Stimulated activated naive CD8-positive, alpha-beta T cell treated with anti-CD3 and anti-CD28 coated beads, Interleukin-15, amount 100 ng/mL, for 72 hours (primary cell): ENCODE data around the gene CDV3.

ENCODE experiments used
- ATAC-seq: fragments of 150-1000 bp; cut with Tn5 transposase; 2 replicates; pipeline ENCODE4 v1.10.0; 2021; ENCODE audit warnings: mild to moderate bottlenecking, moderate library complexity
- DNase-seq, 2 donors: peaks; one replicate each; pipeline ENCODE4 v3.0.0; 2021 to 2022
- H3K27ac Mint-ChIP-seq, 2 donors: one replicate each; pipeline ENCODE4 v1.8.0; 2022; ENCODE audit warnings: mild to moderate bottlenecking in 2 of 2, mixed read lengths in 2 of 2, moderate library complexity in 2 of 2
- H3K27me3 Mint-ChIP-seq: one replicate; pipeline ENCODE4 v1.8.0; 2022; ENCODE audit warnings: mixed read lengths
- H3K4me1 Mint-ChIP-seq: one replicate; pipeline ENCODE4 v1.8.0; 2022; ENCODE audit warnings: mild to moderate bottlenecking, mixed read lengths
- H3K4me3 Mint-ChIP-seq, 2 donors: one replicate each; pipeline ENCODE4 v1.8.0; 2022; ENCODE audit warnings: mild to moderate bottlenecking in 2 of 2, mixed read lengths in 2 of 2, moderate library complexity in 1 of 2
- H3K9me3 Mint-ChIP-seq, 2 donors: one replicate each; pipeline ENCODE4 v1.8.0; 2022; ENCODE audit warnings: mixed read lengths in 2 of 2

Gene CDV3

GRCh38 chr3:133610031-133610430, 36.5 kb downstream of the CDV3 start:
- H3K27me3 Mint-ChIP-seq = no peaks in the 10 kb centered on the region
- no peak for DNase-seq
- no peaks in the 10 kb centered on the region for H3K4me1 Mint-ChIP-seq
- H3K27ac Mint-ChIP-seq = no peak overlapping the region
- no peak overlapping the region for H3K4me3 Mint-ChIP-seq
- no peaks in the 10 kb centered on the region for H3K9me3 Mint-ChIP-seq
- no peak for ATAC-seq

- no peak for DNase-seq
- ATAC-seq = no peak
- Mint-ChIP-seq H3K4me1 (no peaks in the 10 kb centered on the region), H3K27me3 (no peaks in the 10 kb centered on the region), H3K4me3 (no peak overlapping the region), H3K27ac (peak overlapping the region in 1 of 2 donors; percentile 12), H3K9me3 (no peaks in the 10 kb centered on the region)
Measured at GRCh38 chr3:133611534-133611933, 38.0 kb downstream of the CDV3 start.

- no peak overlapping the region for H3K4me3 Mint-ChIP-seq
- no peaks in the 10 kb centered on the region for H3K27me3 Mint-ChIP-seq
- ATAC-seq (no peak), DNase-seq (no peak)
- H3K27ac Mint-ChIP-seq = peak overlapping the region in 1 of 2 donors; percentile 67
- no peaks in the 10 kb centered on the region for H3K4me1 Mint-ChIP-seq
- no peaks in the 10 kb centered on the region for H3K9me3 Mint-ChIP-seq
Measured at GRCh38 chr3:133620066-133620784, 46.7 kb downstream of the CDV3 start.

- H3K27ac Mint-ChIP-seq = peak overlapping the region in 1 of 2 donors; percentile 61
- no peaks in the 10 kb centered on the region for H3K27me3 Mint-ChIP-seq
- no peak overlapping the region for H3K4me3 Mint-ChIP-seq
- ATAC-seq (no peak), DNase-seq (no peak)
- no peaks in the 10 kb centered on the region for H3K9me3 Mint-ChIP-seq
- no peaks in the 10 kb centered on the region for H3K4me1 Mint-ChIP-seq
Measured at GRCh38 chr3:133627789-133628188, 54.3 kb downstream of the CDV3 start.

- ATAC-seq (no peak), DNase-seq (no peak)
- no peak overlapping the region for H3K4me3 Mint-ChIP-seq
- H3K4me1 Mint-ChIP-seq = no peaks in the 10 kb centered on the region
- H3K9me3 Mint-ChIP-seq = no peaks in the 10 kb centered on the region
- H3K27ac Mint-ChIP-seq = no peak overlapping the region
- no peaks in the 10 kb centered on the region for H3K27me3 Mint-ChIP-seq
Measured at GRCh38 chr3:133629146-133629545, 55.7 kb downstream of the CDV3 start.

GRCh38 chr3:133633439-133633838, 60.0 kb downstream of the CDV3 start:
- H3K4me1 Mint-ChIP-seq = no peaks in the 10 kb centered on the region
- no peaks in the 10 kb centered on the region for H3K27me3 Mint-ChIP-seq
- ATAC-seq = no peak
- no peak overlapping the region for H3K27ac Mint-ChIP-seq
- no peak overlapping the region for H3K4me3 Mint-ChIP-seq
- DNase-seq = no peak
- no peaks in the 10 kb centered on the region for H3K9me3 Mint-ChIP-seq
